ENCODE results near the gene DYNC1I1. TPM values are rescaled to one million over a fixed set of nuclear protein-coding genes. Genes with fewer than 3 reads are reported as not detected.

The DYNC1I1 gene
- total and polyA plus RNA-seq, 2 of the 13 experiments (the other 11 are each of a cell fraction or from before 2014, with no cell fraction given), result not detected

GRCh38 chr7:96009148-96009547, 236.8 kb downstream of the DYNC1I1 start:
- Histone ChIP-seq H3K27ac (ENCODE audit: extremely low read length, insufficient read depth, low read length) (no peak overlapping the region), H3K27me3 (ENCODE audit: control insufficient read depth in 1 of 2, insufficient read depth in 2 of 2, low read length in 2 of 2) (no peaks in the 10 kb centered on the region; a peak in 1 of 5 replicates), H3K4me2 (ENCODE audit: low read depth, low read length) (no peak overlapping the region), H3K36me3 (replicated peaks in 1 of 2; ENCODE audit: control insufficient read depth in 1 of 2, insufficient read depth in 2 of 2, low read length in 2 of 2) (no peaks in the 10 kb centered on the region), H3K9ac (ENCODE audit: insufficient read depth, low read depth, low read length) (no peak overlapping the region), H4K20me1 (ENCODE audit: insufficient read depth, low read length) (no peaks in the 10 kb centered on the region), H3K4me3 (replicated peaks in 1 of 3; ENCODE audit: insufficient read depth in 1 of 3, low read depth in 2 of 3, low read length in 3 of 3) (no peak overlapping the region), H3K79me2 (ENCODE audit: insufficient read depth, low read length) (no peaks in the 10 kb centered on the region), H3K4me1 (ENCODE audit: insufficient read depth, low read length) (no peaks in the 10 kb centered on the region), H3K9me3 (ENCODE audit: low read length) (no peaks in the 10 kb centered on the region), H2AFZ (ENCODE audit: low read length) (no peak overlapping the region)
- TF ChIP-seq HMGXB3 (CRISPR knock-in tag; IDR thresholded peaks at IDR 0.05; ENCODE audit: borderline replicate concordance), result no peak
- TF ChIP-seq ZBTB21 (CRISPR knock-in tag; IDR thresholded peaks at IDR 0.05), result no peak
- TF ChIP-seq KDM2A (CRISPR knock-in tag; IDR thresholded peaks at IDR 0.05; ENCODE audit: borderline replicate concordance, low read depth), result no peak
- no peak for TF ChIP-seq ZNF382 (CRISPR knock-in tag; IDR thresholded peaks at IDR 0.05; ENCODE audit: borderline replicate concordance)
- no peak for TF ChIP-seq ELF1 (CRISPR knock-in tag; IDR thresholded peaks at IDR 0.05)
- TF ChIP-seq ZFP1 (CRISPR knock-in tag; IDR thresholded peaks at IDR 0.05), result no peak
- TF ChIP-seq BRCA1 (CRISPR knock-in tag; IDR thresholded peaks at IDR 0.05), result no peak
- TF ChIP-seq AKNA (CRISPR knock-in tag; IDR thresholded peaks at IDR 0.05; ENCODE audit: borderline replicate concordance), result no peak
- no peak for TF ChIP-seq NONO (IDR thresholded peaks at IDR 0.05)
- TF ChIP-seq NONO (CRISPR knock-in tag; conservative IDR thresholded peaks at IDR 0.05), result no peak
- TF ChIP-seq HINFP (CRISPR knock-in tag; IDR thresholded peaks at IDR 0.05; ENCODE audit: low read depth), result no peak
- TF ChIP-seq ARNTL (CRISPR knock-in tag; IDR thresholded peaks at IDR 0.05), result no peak
- TF ChIP-seq KMT2B (CRISPR knock-in tag; IDR thresholded peaks at IDR 0.05), result no peak
- TF ChIP-seq ZNF121 (CRISPR knock-in tag; IDR thresholded peaks at IDR 0.05), result no peak
- intact Hi-C loops (cut with micrococcal nuclease; ENCODE audit: unreplicated experiment) (no loop called here), in situ Hi-C loops (cut with HindIII; ENCODE audit: extremely low pct_ligation_motif_present, low pct_unique_long_range_greater_than_20kb) (no loop called here)
- DNase-seq (ENCODE audit: low spot score), result no peak
- POLR2A ChIA-PET, result no interaction called here
- CTCF ChIA-PET (ENCODE audit: low intra/inter-chr PET ratio, low total read pairs), result no interaction called here
- ATAC-seq, result no peak
- no peak for FAIRE-seq
- no TSS peak for BruUV-seq (replicated peaks)
- WGBS (ENCODE audit: low lambda C conversion rate), result 24% methylated on average over 2 of the region's 2 CpGs

All from HepG2 (cell line).